HepG2 (cell line): Measurements from ENCODE around the gene CTSZ. TPM values are rescaled to one million over a fixed set of nuclear protein-coding genes. Genes with fewer than 3 reads are reported as not detected.
A peak's percentile ranks its signal among the peaks of the same experiment; 100 is the strongest.

Experiments used
- BRCA1 ChIP-seq: sonication (generic); formaldehyde crosslinking; IDR thresholded peaks from 2 replicates; pipeline ENCODE4 v1.4.0; 2020; ENCODE audit warnings: missing genetic modification reagents
- CEBPB ChIP-seq: IDR thresholded peaks from 2 replicates; pipeline ENCODE4 v1.6.1; 2011; ENCODE audit warnings: low read depth, low read length, improper control_type of control experiment, borderline replicate concordance
- CHCHD3 ChIP-seq: sonication (generic); formaldehyde crosslinking; IDR thresholded peaks from 2 replicates; pipeline ENCODE4 v1.8.0; 2022; ENCODE audit warnings: mild to moderate bottlenecking, missing genetic modification reagents, moderate library complexity
- CREB1 ChIP-seq, 2 experiments: fragments of 450-650 bp in 1 of 2; IDR thresholded peaks; 2 replicates each; pipeline ENCODE4 v1.6.1; 2016 to 2017; ENCODE audit warnings: control low read depth in 1 of 2, mild to moderate bottlenecking in 1 of 2, missing compliant biosample characterization in 1 of 2, missing genetic modification characterization in 1 of 2
- IKZF1 ChIP-seq: fragments of 450-650 bp; IDR thresholded peaks from 2 replicates; pipeline ENCODE4 v1.7.1; 2016
- JUND ChIP-seq: sonication (generic); formaldehyde crosslinking; IDR thresholded peaks from 2 replicates; pipeline ENCODE4 v1.8.0; 2022; ENCODE audit warnings: mild to moderate bottlenecking, missing genetic modification reagents
- NFYC ChIP-seq: IDR thresholded peaks from 2 replicates; pipeline ENCODE4 v1.6.1; 2016; ENCODE audit warnings: missing genetic modification reagents, missing compliant biosample characterization
- PLRG1 ChIP-seq: fragments of 450-650 bp; conservative IDR thresholded peaks from 2 replicates; pipeline ENCODE4 v1.6.1; 2016
- POLR2G ChIP-seq: fragments of 200-400 bp; formaldehyde crosslinking; IDR thresholded peaks from 2 replicates; pipeline ENCODE4 v1.6.1; 2018; ENCODE audit warnings: mild to moderate bottlenecking, low read depth, low read length, moderate library complexity
- SCMH1 ChIP-seq: sonication (generic); formaldehyde crosslinking; IDR thresholded peaks from 2 replicates; pipeline ENCODE4 v1.9.0; 2021; ENCODE audit warnings: missing genetic modification reagents, mild to moderate bottlenecking, borderline replicate concordance
- SP4 ChIP-seq: sonication (generic); formaldehyde crosslinking; IDR thresholded peaks from 2 replicates; pipeline ENCODE4 v1.8.1; 2023; ENCODE audit warnings: mild to moderate bottlenecking, missing genetic modification reagents
- SPEN ChIP-seq: sonication (generic); formaldehyde crosslinking; IDR thresholded peaks from 2 replicates; pipeline ENCODE4 v1.5.1; 2020; ENCODE audit warnings: low read depth, mild to moderate bottlenecking, missing genetic modification reagents
- STAG1 ChIP-seq: sonication (generic); formaldehyde crosslinking; IDR thresholded peaks from 2 replicates; pipeline ENCODE4 v1.4.0; 2020; ENCODE audit warnings: missing genetic modification reagents
- TCF7 ChIP-seq: sonication (generic); IDR thresholded peaks from 2 replicates; pipeline ENCODE4 v1.6.1; 2016; ENCODE audit warnings: antibody characterized with exemption, low read depth
- XRCC5 ChIP-seq: fragments of 200-400 bp; formaldehyde crosslinking; optimal IDR thresholded peaks from 2 replicates; pipeline ENCODE3; 2017; ENCODE audit warnings: mild to moderate bottlenecking, low read length
- YEATS2 ChIP-seq: sonication (generic); formaldehyde crosslinking; IDR thresholded peaks from 2 replicates; pipeline ENCODE4 v1.4.0; 2020; ENCODE audit warnings: missing genetic modification reagents, borderline replicate concordance
- ZNF207 ChIP-seq: fragments of 450-650 bp; IDR thresholded peaks from 2 replicates; pipeline ENCODE4 v1.6.1; 2016; ENCODE audit warnings: antibody characterized with exemption, borderline replicate concordance
- ZNF660 ChIP-seq: sonication (generic); formaldehyde crosslinking; IDR thresholded peaks from 2 replicates; pipeline ENCODE4 v1.5.1; 2020; ENCODE audit warnings: mild to moderate bottlenecking, low read depth, missing genetic modification reagents, borderline replicate concordance
- ZNF678 ChIP-seq: sonication (generic); formaldehyde crosslinking; IDR thresholded peaks from 2 replicates; pipeline ENCODE4 v1.4.0; 2020; ENCODE audit warnings: mild to moderate bottlenecking, missing genetic modification reagents
- ZNF75D ChIP-seq: sonication (generic); formaldehyde crosslinking; IDR thresholded peaks from 2 replicates; pipeline ENCODE4 v1.8.1; 2023; ENCODE audit warnings: missing genetic modification reagents, mild to moderate bottlenecking, borderline replicate concordance
- polyA plus RNA-seq, 8 experiments: library from polyadenylated mRNA; depleted of rRNA in 3 of 8; stranded (reverse) in 7 of 8; unstranded in 1 of 8; fragments of >200 nt; fragmentation: Illumina TruSeq in 4 of 8; extraction: Trizol in 4 of 8; gene quantifications; 2 replicates each; pipeline versions ENCODE4 v1.2.1 to v1.2.3, GENCODE V29; 2011 to 2016; ENCODE audit warnings: low read depth in 4 of 8, missing spikeins in 1 of 8, mixed read lengths in 1 of 8; ENCODE audit not compliant: insufficient read depth in 1 of 8
- total RNA-seq, 5 experiments: library from RNA; depleted of rRNA; stranded (reverse); fragments of >200 nt; fragmentation: Illumina TruSeq; extraction: Trizol; gene quantifications; 2 replicates each; pipeline ENCODE4 v1.2.3, GENCODE V29; 2016; ENCODE audit warnings: low read depth in 1 of 5
- TF ChIP-seq, protein P1 (sequence below): sonication (generic); formaldehyde crosslinking; conservative IDR thresholded peaks from 2 replicates; pipeline ENCODE4 v1.4.0; 2020; ENCODE audit warnings: missing genetic modification reagents
- TF ChIP-seq, protein P2 (sequence below): IDR thresholded peaks from 2 replicates; pipeline ENCODE4 v1.6.1; 2016; ENCODE audit warnings: missing genetic modification reagents, missing compliant biosample characterization
- TF ChIP-seq, protein P3 (sequence below): sonication (generic); formaldehyde crosslinking; IDR thresholded peaks from 2 replicates; pipeline ENCODE4 v1.5.1; 2020; ENCODE audit warnings: mild to moderate bottlenecking, missing genetic modification reagents, borderline replicate concordance

The CTSZ gene
- total and polyA plus RNA-seq, 2 of the 13 experiments (the other 11 are each of a cell fraction or from before 2014, with no cell fraction given) = 0.33 TPM; not detected in 1

DNA sequence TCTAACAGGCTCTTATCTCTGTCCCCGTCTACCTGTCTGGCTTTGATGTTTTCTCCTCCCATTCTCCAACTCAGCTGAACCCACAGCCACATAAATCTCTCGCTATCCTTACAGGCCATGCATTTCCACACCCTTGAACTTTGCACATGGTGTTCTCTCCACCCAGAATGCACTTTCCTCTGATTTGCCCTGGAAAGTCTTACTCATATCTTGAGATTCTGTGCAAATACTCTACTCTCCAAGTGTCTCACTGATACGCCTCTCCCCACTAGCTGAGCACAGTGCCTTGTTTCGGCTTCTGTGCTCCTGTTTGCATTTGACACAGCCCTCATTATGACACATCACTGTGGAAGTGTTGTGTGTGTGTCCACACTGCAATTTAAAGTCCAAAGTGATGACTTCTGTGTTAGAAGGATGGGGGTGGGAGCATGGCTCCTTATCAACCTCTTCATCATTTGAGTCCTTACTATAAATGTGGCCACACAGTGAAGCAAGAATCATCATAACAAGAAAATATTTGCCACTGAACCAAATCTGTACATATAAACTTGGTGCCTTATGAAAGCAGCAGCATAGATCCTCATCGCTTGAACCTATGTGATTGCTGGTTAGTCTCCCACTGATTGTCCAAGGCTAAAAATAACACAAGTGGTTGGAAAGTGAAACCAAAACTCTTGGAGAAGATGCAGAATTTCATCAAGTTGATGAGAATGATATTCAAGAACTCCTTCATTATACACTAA, 41.1 kb upstream of the CTSZ start (continued):
- TF ChIP-seq, protein P1, sequence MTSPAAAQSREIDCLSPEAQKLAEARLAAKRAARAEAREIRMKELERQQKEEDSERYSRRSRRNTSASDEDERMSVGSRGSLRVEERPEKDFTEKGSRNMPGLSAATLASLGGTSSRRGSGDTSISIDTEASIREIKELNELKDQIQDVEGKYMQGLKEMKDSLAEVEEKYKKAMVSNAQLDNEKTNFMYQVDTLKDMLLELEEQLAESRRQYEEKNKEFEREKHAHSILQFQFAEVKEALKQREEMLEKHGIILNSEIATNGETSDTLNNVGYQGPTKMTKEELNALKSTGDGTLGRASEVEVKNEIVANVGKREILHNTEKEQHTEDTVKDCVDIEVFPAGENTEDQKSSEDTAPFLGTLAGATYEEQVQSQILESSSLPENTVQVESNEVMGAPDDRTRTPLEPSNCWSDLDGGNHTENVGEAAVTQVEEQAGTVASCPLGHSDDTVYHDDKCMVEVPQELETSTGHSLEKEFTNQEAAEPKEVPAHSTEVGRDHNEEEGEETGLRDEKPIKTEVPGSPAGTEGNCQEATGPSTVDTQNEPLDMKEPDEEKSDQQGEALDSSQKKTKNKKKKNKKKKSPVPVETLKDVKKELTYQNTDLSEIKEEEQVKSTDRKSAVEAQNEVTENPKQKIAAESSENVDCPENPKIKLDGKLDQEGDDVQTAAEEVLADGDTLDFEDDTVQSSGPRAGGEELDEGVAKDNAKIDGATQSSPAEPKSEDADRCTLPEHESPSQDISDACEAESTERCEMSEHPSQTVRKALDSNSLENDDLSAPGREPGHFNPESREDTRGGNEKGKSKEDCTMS (CRISPR knock-in tag) = no peak
- TF ChIP-seq STAG1 (CRISPR knock-in tag) (no peak), TCF7 (peak; percentile 53), BRCA1 (no peak), NFYC (CRISPR knock-in tag) (no peak), CHCHD3 (no peak), SPEN (no peak), PLRG1 (no peak), XRCC5 (peak; percentile 39), IKZF1 (no peak), SP4 (CRISPR knock-in tag) (no peak), ZNF207 (no peak), POLR2G (no peak), SCMH1 (CRISPR knock-in tag) (no peak), JUND (CRISPR knock-in tag) (0 out of 2 replicates have a peak, but pooled peaks have one; percentile 9), ZNF75D (no peak), CEBPB (peak; percentile 18; the same call in 1 of the 2 replicates), YEATS2 (no peak), CREB1 (IDR thresholded peaks at IDR 0.05) (no peak), CREB1 (CRISPR knock-in tag; IDR thresholded peaks at IDR 0.05) (no peak), ZNF678 (CRISPR knock-in tag) (no peak), ZNF660 (CRISPR knock-in tag) (no peak)
- TF ChIP-seq, protein P2, sequence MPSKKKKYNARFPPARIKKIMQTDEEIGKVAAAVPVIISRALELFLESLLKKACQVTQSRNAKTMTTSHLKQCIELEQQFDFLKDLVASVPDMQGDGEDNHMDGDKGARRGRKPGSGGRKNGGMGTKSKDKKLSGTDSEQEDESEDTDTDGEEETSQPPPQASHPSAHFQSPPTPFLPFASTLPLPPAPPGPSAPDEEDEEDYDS (CRISPR knock-in tag) = no peak
- TF ChIP-seq, protein P3, sequence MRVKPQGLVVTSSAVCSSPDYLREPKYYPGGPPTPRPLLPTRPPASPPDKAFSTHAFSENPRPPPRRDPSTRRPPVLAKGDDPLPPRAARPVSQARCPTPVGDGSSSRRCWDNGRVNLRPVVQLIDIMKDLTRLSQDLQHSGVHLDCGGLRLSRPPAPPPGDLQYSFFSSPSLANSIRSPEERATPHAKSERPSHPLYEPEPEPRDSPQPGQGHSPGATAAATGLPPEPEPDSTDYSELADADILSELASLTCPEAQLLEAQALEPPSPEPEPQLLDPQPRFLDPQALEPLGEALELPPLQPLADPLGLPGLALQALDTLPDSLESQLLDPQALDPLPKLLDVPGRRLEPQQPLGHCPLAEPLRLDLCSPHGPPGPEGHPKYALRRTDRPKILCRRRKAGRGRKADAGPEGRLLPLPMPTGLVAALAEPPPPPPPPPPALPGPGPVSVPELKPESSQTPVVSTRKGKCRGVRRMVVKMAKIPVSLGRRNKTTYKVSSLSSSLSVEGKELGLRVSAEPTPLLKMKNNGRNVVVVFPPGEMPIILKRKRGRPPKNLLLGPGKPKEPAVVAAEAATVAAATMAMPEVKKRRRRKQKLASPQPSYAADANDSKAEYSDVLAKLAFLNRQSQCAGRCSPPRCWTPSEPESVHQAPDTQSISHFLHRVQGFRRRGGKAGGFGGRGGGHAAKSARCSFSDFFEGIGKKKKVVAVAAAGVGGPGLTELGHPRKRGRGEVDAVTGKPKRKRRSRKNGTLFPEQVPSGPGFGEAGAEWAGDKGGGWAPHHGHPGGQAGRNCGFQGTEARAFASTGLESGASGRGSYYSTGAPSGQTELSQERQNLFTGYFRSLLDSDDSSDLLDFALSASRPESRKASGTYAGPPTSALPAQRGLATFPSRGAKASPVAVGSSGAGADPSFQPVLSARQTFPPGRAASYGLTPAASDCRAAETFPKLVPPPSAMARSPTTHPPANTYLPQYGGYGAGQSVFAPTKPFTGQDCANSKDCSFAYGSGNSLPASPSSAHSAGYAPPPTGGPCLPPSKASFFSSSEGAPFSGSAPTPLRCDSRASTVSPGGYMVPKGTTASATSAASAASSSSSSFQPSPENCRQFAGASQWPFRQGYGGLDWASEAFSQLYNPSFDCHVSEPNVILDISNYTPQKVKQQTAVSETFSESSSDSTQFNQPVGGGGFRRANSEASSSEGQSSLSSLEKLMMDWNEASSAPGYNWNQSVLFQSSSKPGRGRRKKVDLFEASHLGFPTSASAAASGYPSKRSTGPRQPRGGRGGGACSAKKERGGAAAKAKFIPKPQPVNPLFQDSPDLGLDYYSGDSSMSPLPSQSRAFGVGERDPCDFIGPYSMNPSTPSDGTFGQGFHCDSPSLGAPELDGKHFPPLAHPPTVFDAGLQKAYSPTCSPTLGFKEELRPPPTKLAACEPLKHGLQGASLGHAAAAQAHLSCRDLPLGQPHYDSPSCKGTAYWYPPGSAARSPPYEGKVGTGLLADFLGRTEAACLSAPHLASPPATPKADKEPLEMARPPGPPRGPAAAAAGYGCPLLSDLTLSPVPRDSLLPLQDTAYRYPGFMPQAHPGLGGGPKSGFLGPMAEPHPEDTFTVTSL (CRISPR knock-in tag) = no peak
